Liver (tissue), 9 donors: ENCODE results near the gene GHDC. TPM values are rescaled to one million over a fixed set of nuclear protein-coding genes. Genes with fewer than 3 reads are reported as not detected.

Experiments used
- DNase-seq: peaks from one replicate; pipeline ENCODE4 v3.0.0-alpha.2; 2017; ENCODE audit warnings: low spot score
- H3K27ac ChIP-seq, 2 donors: one replicate each; pipeline ENCODE4 v1.7.0; 2013; ENCODE audit warnings: inconsistent platforms in 2 of 2, low read length in 2 of 2, control low read depth in 1 of 2, low read depth in 1 of 2, mild to moderate bottlenecking in 1 of 2
- H3K27me3 ChIP-seq, 4 donors: one replicate each; pipeline versions ENCODE4 v1.6.1 to v1.7.0; 2013; ENCODE audit warnings: low read length in 3 of 4, inconsistent platforms in 1 of 4, mild to moderate bottlenecking in 1 of 4, moderate library complexity in 1 of 4; ENCODE audit not compliant: control insufficient read depth in 4 of 4, insufficient read depth in 4 of 4
- H3K36me3 ChIP-seq, 4 donors: one replicate each; pipeline versions ENCODE4 v1.6.1 to v1.7.0; 2013; ENCODE audit warnings: low read length in 3 of 4, mild to moderate bottlenecking in 3 of 4, low read depth in 1 of 4, moderate library complexity in 1 of 4; ENCODE audit not compliant: control insufficient read depth in 4 of 4, insufficient read depth in 3 of 4
- H3K4me1 ChIP-seq, 4 donors: one replicate each; pipeline versions ENCODE4 v1.6.1 to v1.7.0; 2013; ENCODE audit warnings: low read length in 3 of 4, mild to moderate bottlenecking in 3 of 4, moderate library complexity in 1 of 4; ENCODE audit not compliant: control insufficient read depth in 4 of 4, insufficient read depth in 4 of 4
- H3K4me3 ChIP-seq, 3 donors: one replicate each; pipeline versions ENCODE4 v1.6.1 to v1.7.0; 2013; ENCODE audit warnings: low read length in 3 of 3, control low read depth in 1 of 3, low read depth in 1 of 3, mild to moderate bottlenecking in 1 of 3
- H3K9ac ChIP-seq, 2 donors: one replicate each; pipeline ENCODE4 v1.7.0; 2013; ENCODE audit warnings: low read length in 2 of 2, mild to moderate bottlenecking in 2 of 2, moderate library complexity in 2 of 2, control low read depth in 1 of 2, low read depth in 1 of 2
- H3K9me3 ChIP-seq, 4 donors: one replicate each; pipeline versions ENCODE4 v1.6.1 to v1.7.0; 2013; ENCODE audit warnings: low read length in 3 of 4; ENCODE audit not compliant: control insufficient read depth in 4 of 4
- EGR1 ChIP-seq, 2 donors: IDR thresholded peaks; 2 replicates each; pipeline ENCODE4 v1.6.1; 2016 to 2018; ENCODE audit warnings: antibody characterized with exemption in 2 of 2, low read depth in 2 of 2
- FOXA1 ChIP-seq: IDR thresholded peaks from 2 replicates; pipeline ENCODE4 v1.6.1; 2016; ENCODE audit warnings: antibody characterized with exemption
- GABPA ChIP-seq, 2 donors: IDR thresholded peaks in 1 of 2; conservative IDR thresholded peaks in 1 of 2; 2 replicates each; pipeline ENCODE4 v1.6.1; 2016; ENCODE audit warnings: antibody characterized with exemption in 2 of 2, mild to moderate bottlenecking in 1 of 2, moderate library complexity in 1 of 2
- HNF4G ChIP-seq: IDR thresholded peaks from 2 replicates; pipeline ENCODE4 v1.6.1; 2016; ENCODE audit warnings: antibody characterized with exemption
- JUND ChIP-seq, 2 donors: IDR thresholded peaks; 2 replicates each; pipeline ENCODE4 v1.6.1; 2016; ENCODE audit warnings: antibody characterized with exemption in 2 of 2
- RAD21 ChIP-seq, 2 donors: IDR thresholded peaks; 2 replicates each; pipeline ENCODE4 v1.6.1; 2016; ENCODE audit warnings: antibody characterized with exemption in 2 of 2, mild to moderate bottlenecking in 2 of 2
- SP1 ChIP-seq: IDR thresholded peaks from 2 replicates; pipeline ENCODE4 v1.6.1; 2018; ENCODE audit warnings: antibody characterized with exemption, mild to moderate bottlenecking
- TAF1 ChIP-seq: conservative IDR thresholded peaks from 2 replicates; pipeline ENCODE4 v1.6.1; 2016; ENCODE audit warnings: antibody characterized with exemption, mild to moderate bottlenecking
- WGBS: extraction: QIAGEN DNeasy Blood & Tissue Kit; methylation state at CpG from one replicate; pipeline ENCODE4 v1.1.7; 2013; 5-methylcytosine and 5-hydroxymethylcytosine counted together
- polyA plus RNA-seq, 2 donors: library from polyadenylated mRNA; stranded (reverse) in 1 of 2; unstranded in 1 of 2; fragments of 200-250 nt in 1 of 2; fragments of >200 nt in 1 of 2; fragmentation: Nextera tagmentation in 1 of 2; extraction: Ambion mirVana in 1 of 2; gene quantifications; one replicate each; pipeline versions ENCODE4 v1.2.1 to v1.2.3, GENCODE V29; 2013 to 2015
- total RNA-seq, 2 donors: library from RNA; depleted of rRNA; stranded (reverse); fragments of >200 nt; gene quantifications; one replicate each; pipeline ENCODE4 v1.2.3, GENCODE V29; 2014
- TF ChIP-seq, protein P1 (sequence below): IDR thresholded peaks from 2 replicates; pipeline ENCODE4 v1.6.1; 2016; ENCODE audit warnings: antibody characterized with exemption
- TF ChIP-seq, protein P2 (sequence below): fragments of 150-350 bp; IDR thresholded peaks from 2 replicates; pipeline ENCODE4 v1.5.1; 2017; ENCODE audit warnings: improper control_type of control experiment, low read depth, low read length; ENCODE audit not compliant: missing input control
- TF ChIP-seq, protein P3 (sequence below): IDR thresholded peaks from 2 replicates; pipeline ENCODE4 v1.6.1; 2016; ENCODE audit warnings: antibody characterized with exemption, mild to moderate bottlenecking
- TF ChIP-seq, protein P4 (sequence below): IDR thresholded peaks from 2 replicates; pipeline ENCODE4 v1.6.1; 2016; ENCODE audit warnings: antibody characterized with exemption
- TF ChIP-seq, protein P5 (sequence below): IDR thresholded peaks from 2 replicates; pipeline ENCODE4 v1.6.1; 2016; ENCODE audit warnings: antibody characterized with exemption
- donor health status: healthy.
- donor health status: healthy.
- donor health status: healthy.
- donor health status: healthy.
- donor health status: healthy.

The GHDC gene
- total and polyA plus RNA-seq, 4 donors: 10.0 to 17.6 (median 12.3) TPM

DNA sequence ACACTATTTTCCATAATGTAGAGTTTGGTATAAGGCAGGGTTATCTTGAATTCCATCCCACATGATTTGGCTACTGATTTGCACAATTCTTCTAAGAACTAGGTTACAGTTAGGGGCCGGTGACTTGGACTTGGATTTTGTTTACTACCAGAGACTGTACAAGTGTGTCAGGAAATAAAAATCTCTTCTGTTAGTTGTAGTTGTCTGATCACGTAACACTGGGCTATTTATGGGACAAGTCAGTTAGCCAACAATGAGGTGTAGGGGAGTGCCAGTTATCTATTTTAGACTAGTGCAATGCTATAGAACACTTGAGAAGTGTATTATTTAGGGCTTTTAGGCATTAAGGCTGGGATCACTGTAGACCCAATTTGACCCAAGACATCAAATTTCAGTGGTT, 39.7 kb upstream of the GHDC start:
- TF ChIP-seq TAF1 (no peak), EGR1 (IDR thresholded peaks at IDR 0.05; ENCODE audit: low read depth in 2 of 2) (no peak), RAD21 (IDR thresholded peaks at IDR 0.05) (no peak), JUND (IDR thresholded peaks at IDR 0.05) (no peak), SP1 (no peak), HNF4G (no peak), FOXA1 (no peak)
- TF ChIP-seq, protein P1, sequence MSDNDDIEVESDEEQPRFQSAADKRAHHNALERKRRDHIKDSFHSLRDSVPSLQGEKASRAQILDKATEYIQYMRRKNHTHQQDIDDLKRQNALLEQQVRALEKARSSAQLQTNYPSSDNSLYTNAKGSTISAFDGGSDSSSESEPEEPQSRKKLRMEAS: no peak
- TF ChIP-seq, protein P2, sequence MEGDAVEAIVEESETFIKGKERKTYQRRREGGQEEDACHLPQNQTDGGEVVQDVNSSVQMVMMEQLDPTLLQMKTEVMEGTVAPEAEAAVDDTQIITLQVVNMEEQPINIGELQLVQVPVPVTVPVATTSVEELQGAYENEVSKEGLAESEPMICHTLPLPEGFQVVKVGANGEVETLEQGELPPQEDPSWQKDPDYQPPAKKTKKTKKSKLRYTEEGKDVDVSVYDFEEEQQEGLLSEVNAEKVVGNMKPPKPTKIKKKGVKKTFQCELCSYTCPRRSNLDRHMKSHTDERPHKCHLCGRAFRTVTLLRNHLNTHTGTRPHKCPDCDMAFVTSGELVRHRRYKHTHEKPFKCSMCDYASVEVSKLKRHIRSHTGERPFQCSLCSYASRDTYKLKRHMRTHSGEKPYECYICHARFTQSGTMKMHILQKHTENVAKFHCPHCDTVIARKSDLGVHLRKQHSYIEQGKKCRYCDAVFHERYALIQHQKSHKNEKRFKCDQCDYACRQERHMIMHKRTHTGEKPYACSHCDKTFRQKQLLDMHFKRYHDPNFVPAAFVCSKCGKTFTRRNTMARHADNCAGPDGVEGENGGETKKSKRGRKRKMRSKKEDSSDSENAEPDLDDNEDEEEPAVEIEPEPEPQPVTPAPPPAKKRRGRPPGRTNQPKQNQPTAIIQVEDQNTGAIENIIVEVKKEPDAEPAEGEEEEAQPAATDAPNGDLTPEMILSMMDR: no peak
- TF ChIP-seq, protein P3, sequence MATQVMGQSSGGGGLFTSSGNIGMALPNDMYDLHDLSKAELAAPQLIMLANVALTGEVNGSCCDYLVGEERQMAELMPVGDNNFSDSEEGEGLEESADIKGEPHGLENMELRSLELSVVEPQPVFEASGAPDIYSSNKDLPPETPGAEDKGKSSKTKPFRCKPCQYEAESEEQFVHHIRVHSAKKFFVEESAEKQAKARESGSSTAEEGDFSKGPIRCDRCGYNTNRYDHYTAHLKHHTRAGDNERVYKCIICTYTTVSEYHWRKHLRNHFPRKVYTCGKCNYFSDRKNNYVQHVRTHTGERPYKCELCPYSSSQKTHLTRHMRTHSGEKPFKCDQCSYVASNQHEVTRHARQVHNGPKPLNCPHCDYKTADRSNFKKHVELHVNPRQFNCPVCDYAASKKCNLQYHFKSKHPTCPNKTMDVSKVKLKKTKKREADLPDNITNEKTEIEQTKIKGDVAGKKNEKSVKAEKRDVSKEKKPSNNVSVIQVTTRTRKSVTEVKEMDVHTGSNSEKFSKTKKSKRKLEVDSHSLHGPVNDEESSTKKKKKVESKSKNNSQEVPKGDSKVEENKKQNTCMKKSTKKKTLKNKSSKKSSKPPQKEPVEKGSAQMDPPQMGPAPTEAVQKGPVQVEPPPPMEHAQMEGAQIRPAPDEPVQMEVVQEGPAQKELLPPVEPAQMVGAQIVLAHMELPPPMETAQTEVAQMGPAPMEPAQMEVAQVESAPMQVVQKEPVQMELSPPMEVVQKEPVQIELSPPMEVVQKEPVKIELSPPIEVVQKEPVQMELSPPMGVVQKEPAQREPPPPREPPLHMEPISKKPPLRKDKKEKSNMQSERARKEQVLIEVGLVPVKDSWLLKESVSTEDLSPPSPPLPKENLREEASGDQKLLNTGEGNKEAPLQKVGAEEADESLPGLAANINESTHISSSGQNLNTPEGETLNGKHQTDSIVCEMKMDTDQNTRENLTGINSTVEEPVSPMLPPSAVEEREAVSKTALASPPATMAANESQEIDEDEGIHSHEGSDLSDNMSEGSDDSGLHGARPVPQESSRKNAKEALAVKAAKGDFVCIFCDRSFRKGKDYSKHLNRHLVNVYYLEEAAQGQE: no peak
- TF ChIP-seq, protein P4, sequence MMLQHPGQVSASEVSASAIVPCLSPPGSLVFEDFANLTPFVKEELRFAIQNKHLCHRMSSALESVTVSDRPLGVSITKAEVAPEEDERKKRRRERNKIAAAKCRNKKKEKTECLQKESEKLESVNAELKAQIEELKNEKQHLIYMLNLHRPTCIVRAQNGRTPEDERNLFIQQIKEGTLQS: no peak
- no peak overlapping the region for H3K9ac ChIP-seq
- H3K9me3 ChIP-seq: no peaks in the 10 kb centered on the region
- H3K27me3 ChIP-seq: no peaks in the 10 kb centered on the region
- H3K4me1 ChIP-seq: peaks cover 0 to 2% (median 0%) of the 10 kb centered on the region in 4 donors
- DNase-seq: no peak
- no peaks in the 10 kb centered on the region for H3K36me3 ChIP-seq
- WGBS: 76% methylated on average over 2 of the region's 2 CpGs
- H3K4me3 ChIP-seq: no peak overlapping the region
- no peak overlapping the region for H3K27ac ChIP-seq

DNA sequence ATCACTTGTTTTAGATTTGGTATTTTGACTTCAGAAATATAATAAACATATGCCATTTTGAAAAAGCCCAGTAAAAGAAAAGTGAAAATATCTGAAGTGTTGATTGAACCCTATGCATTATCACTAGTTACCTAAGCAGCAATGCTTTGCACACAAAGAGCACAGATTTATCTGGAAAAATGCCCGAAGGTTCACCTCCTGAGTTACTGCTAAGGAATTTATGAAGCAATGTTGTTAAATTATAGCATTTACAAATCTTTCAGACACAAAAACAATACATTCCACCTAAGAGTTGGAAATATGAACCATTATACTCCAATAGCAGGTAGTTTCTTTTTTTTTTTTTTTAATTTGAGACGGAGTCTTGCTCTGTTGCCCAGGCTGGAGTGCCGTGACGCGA, 38.9 kb upstream of the GHDC start:
- H3K4me3 ChIP-seq: no peak overlapping the region
- H3K9me3 ChIP-seq: no peaks in the 10 kb centered on the region
- H3K27ac ChIP-seq: no peak overlapping the region
- DNase-seq: no peak
- no peaks in the 10 kb centered on the region for H3K36me3 ChIP-seq
- no peak overlapping the region for H3K9ac ChIP-seq
- TF ChIP-seq RAD21 (IDR thresholded peaks at IDR 0.05): no peak
- TF ChIP-seq, protein P5, sequence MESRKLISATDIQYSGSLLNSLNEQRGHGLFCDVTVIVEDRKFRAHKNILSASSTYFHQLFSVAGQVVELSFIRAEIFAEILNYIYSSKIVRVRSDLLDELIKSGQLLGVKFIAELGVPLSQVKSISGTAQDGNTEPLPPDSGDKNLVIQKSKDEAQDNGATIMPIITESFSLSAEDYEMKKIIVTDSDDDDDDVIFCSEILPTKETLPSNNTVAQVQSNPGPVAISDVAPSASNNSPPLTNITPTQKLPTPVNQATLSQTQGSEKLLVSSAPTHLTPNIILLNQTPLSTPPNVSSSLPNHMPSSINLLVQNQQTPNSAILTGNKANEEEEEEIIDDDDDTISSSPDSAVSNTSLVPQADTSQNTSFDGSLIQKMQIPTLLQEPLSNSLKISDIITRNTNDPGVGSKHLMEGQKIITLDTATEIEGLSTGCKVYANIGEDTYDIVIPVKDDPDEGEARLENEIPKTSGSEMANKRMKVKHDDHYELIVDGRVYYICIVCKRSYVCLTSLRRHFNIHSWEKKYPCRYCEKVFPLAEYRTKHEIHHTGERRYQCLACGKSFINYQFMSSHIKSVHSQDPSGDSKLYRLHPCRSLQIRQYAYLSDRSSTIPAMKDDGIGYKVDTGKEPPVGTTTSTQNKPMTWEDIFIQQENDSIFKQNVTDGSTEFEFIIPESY: no peak
- TF ChIP-seq, protein P1: no peak
- no peak for TF ChIP-seq GABPA (IDR thresholded peaks at IDR 0.05 in 1 of 2, conservative IDR thresholded peaks at IDR 0.05 in 1 of 2)
- 94% methylated on average over 5 of the region's 5 CpGs for WGBS
- H3K4me1 ChIP-seq: peaks cover 0 to 2% (median 0%) of the 10 kb centered on the region in 4 donors
- H3K27me3 ChIP-seq: no peaks in the 10 kb centered on the region
